ENCODE data around the gene FAM83C. TPM values are rescaled to one million over a fixed set of nuclear protein-coding genes. Genes with fewer than 3 reads are reported as not detected.
A peak's percentile ranks its signal among the peaks of the same experiment; 100 is the strongest.

FAM83C gene
- total and polyA plus RNA-seq, 7 experiments from 2014 or later = not detected

DNA sequence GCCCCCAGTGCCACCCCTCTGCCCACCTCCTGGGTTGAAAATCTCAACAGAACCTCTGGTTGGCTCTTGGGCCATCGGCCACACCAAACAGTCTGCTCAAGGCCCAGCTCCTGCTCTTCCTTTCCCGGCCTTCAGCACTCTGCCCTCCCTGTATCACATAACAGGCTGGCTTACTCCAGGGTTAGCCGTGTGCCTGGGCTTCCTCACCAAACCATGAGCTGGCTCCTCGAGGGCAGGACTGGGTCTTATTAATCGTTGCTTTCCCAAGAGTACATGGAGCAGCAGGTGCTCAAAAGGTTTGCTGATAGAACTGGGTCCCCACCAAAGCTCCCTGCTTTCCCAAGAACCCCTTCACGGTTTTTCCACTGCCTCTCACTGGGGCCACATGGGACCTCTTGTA, 12.7 kb upstream of the FAM83C start:
- Mint-ChIP-seq H3K4me1 (peaks cover 0 to 40% (median 9%) of the 10 kb centered on the region in 7 donors), H3K27ac (peak overlapping the region in 3 of 9 donors; percentile 52 to 72 (median 72)), H3K9me3 (no peaks in the 10 kb centered on the region), H3K36me3 (peaks cover 0 to 6% (median under 1%) of the 10 kb centered on the region in 5 donors), H3K4me3 (no peak overlapping the region), H3K27me3 (no peaks in the 10 kb centered on the region)
- H3K4me1 ChIP-seq (ENCODE audit: control insufficient read depth in 2 of 2, insufficient read depth in 2 of 2, low read length in 2 of 2) = no peaks in the 10 kb centered on the region
- ATAC-seq (no peak), DNase-seq (no peak)
- POLR2A ChIA-PET = interaction anchor here (0.5 kb wide), 1 partner anchor 540 kb away, joined by 3 read pairs; no protein-coding TSS in a partner anchor
- no peaks in the 10 kb centered on the region for H3K27me3 ChIP-seq (ENCODE audit: control insufficient read depth in 2 of 2, insufficient read depth in 2 of 2, low read length in 2 of 2)
- no peaks in the 10 kb centered on the region for H3K9me3 ChIP-seq (ENCODE audit: control insufficient read depth in 2 of 3, low read length in 3 of 3)
- no peak overlapping the region for H3K4me3 ChIP-seq (ENCODE audit: low read length)
- CTCF ChIA-PET = interaction anchor here (0.7 to 1.5 kb wide), 8 partner anchors 10 to 580 kb away, joined by 3 to 7 read pairs (median 4); partner anchors contain the start of gene EDEM2
- intact Hi-C loops (cut with micrococcal nuclease) = loop anchor here (1.0 to 2.0 kb wide), 3 partner anchors 20 to 160 kb away; partner anchors contain the start of gene EIF6 (in 1 of the 2)
- H3K27ac ChIP-seq (ENCODE audit: low read depth, low read length) = no peak overlapping the region
- peaks cover 0 to 19% (median 0%) of the 10 kb centered on the region in 3 experiments for H3K36me3 ChIP-seq (ENCODE audit: control insufficient read depth in 2 of 3, insufficient read depth in 3 of 3, low read length in 3 of 3)

DNA sequence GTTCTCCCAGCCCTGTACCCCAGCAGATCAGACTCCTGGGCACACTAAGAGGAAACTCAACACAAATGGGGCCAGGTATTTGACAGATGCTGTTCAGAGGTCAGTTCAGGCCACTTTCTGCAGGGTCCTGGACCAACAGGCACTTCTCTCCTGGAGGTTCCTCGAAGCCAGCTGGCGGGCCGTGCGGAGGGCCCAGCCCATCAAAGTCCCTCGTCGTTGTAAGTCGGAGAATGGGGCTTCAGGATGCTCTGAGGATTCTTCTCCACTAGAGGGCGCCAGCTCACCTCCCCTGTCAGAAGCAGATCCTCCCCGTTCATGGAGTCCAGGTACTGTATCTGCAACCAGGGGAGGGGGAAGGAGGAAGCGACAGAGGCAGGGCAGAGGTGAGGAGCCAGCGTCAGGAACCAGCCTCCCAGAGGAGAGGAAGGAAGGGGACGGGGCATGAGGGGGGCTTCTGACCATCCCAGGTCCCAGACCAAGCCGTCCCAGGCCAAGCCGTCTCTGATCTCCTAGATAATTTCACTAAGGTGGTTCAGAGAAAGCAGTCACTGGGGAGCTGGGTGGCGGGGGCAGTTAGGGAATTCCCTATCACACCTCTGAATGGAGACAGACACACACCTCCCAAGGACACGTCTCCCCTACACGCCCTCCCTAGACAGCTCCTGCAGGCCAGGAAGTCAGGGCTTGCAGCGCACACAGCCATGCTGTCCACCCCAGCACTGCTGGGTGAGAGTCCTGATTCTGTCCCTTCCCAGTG, 11.7 kb upstream of the FAM83C start:
- ChIA-PET CTCF (interaction anchor here (0.6 to 3.0 kb wide), 13 partner anchors 9 to 247 kb away, joined by 3 to 19 read pairs (median 5); partner anchors contain the start of genes EDEM2 and EIF6), POLR2A (interaction anchor here (0.6 kb wide), 1 partner anchor 51 kb away, joined by 3 read pairs; no protein-coding TSS in a partner anchor)
- intact Hi-C loops (cut with micrococcal nuclease) = loop anchor here (1.0 to 2.0 kb wide), 5 partner anchors 19 to 159 kb away; partner anchors contain the start of gene EIF6 (in 1 of the 2)

DNA sequence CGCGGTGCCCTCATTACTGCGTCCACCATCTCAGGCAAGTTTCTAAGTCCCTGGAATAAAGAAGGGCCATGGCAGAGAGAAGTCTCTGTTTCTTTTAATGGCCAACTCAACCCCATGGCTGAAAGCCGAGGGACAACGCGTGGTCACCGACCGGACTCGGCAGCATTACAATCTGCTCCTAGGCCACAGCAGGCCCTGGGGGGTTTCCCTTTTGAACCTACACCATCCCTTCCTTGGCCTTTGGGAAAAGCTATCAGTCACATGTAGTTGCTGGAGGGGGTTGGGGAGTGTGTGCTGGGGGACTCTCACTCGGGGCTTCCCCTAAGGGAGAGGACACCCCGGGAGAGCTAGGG, 11.1 kb upstream of the FAM83C start:
- peak overlapping the region in 2 of 9 donors; percentile 51 to 69 for H3K27ac Mint-ChIP-seq
- no peak for ATAC-seq
- peaks cover 0 to 5% (median 0%) of the 10 kb centered on the region in 5 donors for H3K36me3 Mint-ChIP-seq
- H3K9me3 Mint-ChIP-seq = no peaks in the 10 kb centered on the region
- CTCF ChIA-PET = interaction anchor here (0.8 to 3.0 kb wide), 5 partner anchors 15 to 143 kb away, joined by 3 to 19 read pairs (median 6); partner anchors contain the start of gene EIF6
- no peak overlapping the region for H3K4me3 ChIP-seq (ENCODE audit: low read length)
- H3K36me3 ChIP-seq (ENCODE audit: control insufficient read depth in 2 of 3, insufficient read depth in 3 of 3, low read length in 3 of 3) = peaks cover 0 to 19% (median 0%) of the 10 kb centered on the region in 3 experiments
- no peaks in the 10 kb centered on the region for H3K27me3 ChIP-seq (ENCODE audit: control insufficient read depth in 2 of 2, insufficient read depth in 2 of 2, low read length in 2 of 2)
- H3K4me1 ChIP-seq (ENCODE audit: control insufficient read depth in 2 of 2, insufficient read depth in 2 of 2, low read length in 2 of 2) = no peaks in the 10 kb centered on the region
- no peak overlapping the region for H3K4me3 Mint-ChIP-seq
- no peaks in the 10 kb centered on the region for H3K27me3 Mint-ChIP-seq
- DNase-seq = no peak
- intact Hi-C loops (cut with micrococcal nuclease) = loop anchor here (1.0 kb wide), 2 partner anchors 26 to 136 kb away; no protein-coding TSS in a partner anchor
- H3K9me3 ChIP-seq (ENCODE audit: control insufficient read depth in 2 of 3, low read length in 3 of 3) = no peaks in the 10 kb centered on the region
- peaks cover 0 to 40% (median 9%) of the 10 kb centered on the region in 7 donors for H3K4me1 Mint-ChIP-seq
- H3K27ac ChIP-seq (ENCODE audit: low read depth, low read length) = no peak overlapping the region
- POLR2A ChIA-PET = interaction anchor here (0.6 kb wide), 1 partner anchor 52 kb away, joined by 3 read pairs; no protein-coding TSS in a partner anchor

More for the DNA sequence above, 11.7 kb upstream of the FAM83C start:
- Mint-ChIP-seq H3K27me3 (no peaks in the 10 kb centered on the region), H3K27ac (peak overlapping the region in 6 of 9 donors; percentile 8 to 78 (median 60)), H3K36me3 (peaks cover 0 to 5% (median 0%) of the 10 kb centered on the region in 5 donors), H3K4me3 (no peak overlapping the region), H3K4me1 (peaks cover 0 to 40% (median 9%) of the 10 kb centered on the region in 7 donors), H3K9me3 (no peaks in the 10 kb centered on the region)
- DNase-seq = peak; percentile 57 to 87 (median 81)
- peak; percentile 96 for ATAC-seq
- H3K27me3 ChIP-seq (ENCODE audit: control insufficient read depth in 2 of 2, insufficient read depth in 2 of 2, low read length in 2 of 2) = no peaks in the 10 kb centered on the region
- H3K4me3 ChIP-seq (ENCODE audit: low read length) = no peak overlapping the region
- peaks cover 0 to 19% (median 0%) of the 10 kb centered on the region in 3 experiments for H3K36me3 ChIP-seq (ENCODE audit: control insufficient read depth in 2 of 3, insufficient read depth in 3 of 3, low read length in 3 of 3)
- H3K27ac ChIP-seq (ENCODE audit: low read depth, low read length) = no peak overlapping the region
- H3K4me1 ChIP-seq (ENCODE audit: control insufficient read depth in 2 of 2, insufficient read depth in 2 of 2, low read length in 2 of 2) = no peaks in the 10 kb centered on the region
- no peaks in the 10 kb centered on the region for H3K9me3 ChIP-seq (ENCODE audit: control insufficient read depth in 2 of 3, low read length in 3 of 3)

DNA sequence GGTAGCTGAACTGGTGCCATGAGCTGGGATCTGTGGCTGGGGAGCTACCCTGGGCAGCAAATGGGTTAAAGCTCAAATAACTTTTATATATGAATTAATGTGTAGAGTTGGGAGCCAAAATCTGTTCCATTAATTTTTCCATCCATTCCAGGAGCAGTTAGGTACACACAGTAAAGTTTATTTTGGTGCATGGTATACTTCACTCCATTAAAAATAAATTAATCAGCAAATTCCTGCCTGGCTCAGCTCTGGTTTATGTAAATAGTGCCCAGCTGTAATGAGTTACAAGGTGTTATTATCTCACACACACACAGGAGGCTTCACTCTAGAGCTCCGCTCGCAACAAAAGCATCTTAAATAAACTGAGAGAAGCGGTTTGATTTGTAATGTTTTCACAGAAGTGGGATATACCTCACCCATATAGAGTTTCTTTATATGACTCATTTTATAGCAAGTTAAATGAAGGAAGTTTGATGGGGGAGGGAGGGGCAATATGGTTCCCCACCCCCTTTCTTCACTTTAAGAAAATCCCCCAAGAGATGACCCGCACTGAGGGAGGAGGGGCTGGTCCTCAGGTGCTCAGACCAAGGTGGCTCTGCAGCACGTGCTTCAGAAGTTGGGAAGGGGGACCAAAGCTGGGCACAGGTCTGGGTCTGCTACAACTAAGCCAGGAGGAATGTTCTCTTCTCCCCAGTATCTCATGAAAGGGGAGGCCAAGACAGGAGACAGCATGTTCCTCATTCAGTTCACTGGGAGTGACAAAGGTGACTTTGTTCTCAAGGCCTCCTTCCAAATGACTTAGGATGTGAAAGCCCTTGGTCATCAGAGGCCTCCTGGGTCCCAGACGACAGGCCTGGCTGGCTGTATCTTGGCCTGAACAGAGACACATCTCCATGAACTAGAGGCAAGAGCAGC, 10.5 kb upstream of the FAM83C start:
- no peak overlapping the region for H3K4me3 ChIP-seq (ENCODE audit: low read length)
- Mint-ChIP-seq H3K9me3 (no peaks in the 10 kb centered on the region), H3K4me3 (no peak overlapping the region), H3K27ac (peak overlapping the region in 2 of 9 donors; percentile 28 to 72), H3K27me3 (no peaks in the 10 kb centered on the region), H3K36me3 (peaks cover 0 to 5% (median 0%) of the 10 kb centered on the region in 5 donors), H3K4me1 (peaks cover 0 to 40% (median 9%) of the 10 kb centered on the region in 7 donors)
- POLR2A ChIA-PET = no interaction called here
- no peaks in the 10 kb centered on the region for H3K4me1 ChIP-seq (ENCODE audit: control insufficient read depth in 2 of 2, insufficient read depth in 2 of 2, low read length in 2 of 2)
- no peaks in the 10 kb centered on the region for H3K9me3 ChIP-seq (ENCODE audit: control insufficient read depth in 2 of 3, low read length in 3 of 3)
- peaks cover 0 to 12% (median 0%) of the 10 kb centered on the region in 3 experiments for H3K36me3 ChIP-seq (ENCODE audit: control insufficient read depth in 2 of 3, insufficient read depth in 3 of 3, low read length in 3 of 3)
- no peaks in the 10 kb centered on the region for H3K27me3 ChIP-seq (ENCODE audit: control insufficient read depth in 2 of 2, insufficient read depth in 2 of 2, low read length in 2 of 2)
- ATAC-seq = no peak
- CTCF ChIA-PET = interaction anchor here (0.8 to 3.0 kb wide), 6 partner anchors 16 to 469 kb away, joined by 3 to 19 read pairs (median 6); partner anchors contain the start of gene EIF6
- no peak overlapping the region for H3K27ac ChIP-seq (ENCODE audit: low read depth, low read length)
- intact Hi-C loops (cut with micrococcal nuclease) = loop anchor here (1.0 kb wide), 2 partner anchors 27 to 137 kb away; no protein-coding TSS in a partner anchor
- DNase-seq = no peak

- H3K4me1 ChIP-seq (ENCODE audit: control insufficient read depth in 2 of 2, insufficient read depth in 2 of 2, low read length in 2 of 2) = no peaks in the 10 kb centered on the region
- no peak overlapping the region for H3K27ac ChIP-seq (ENCODE audit: low read depth, low read length)
- Mint-ChIP-seq H3K27ac (peak overlapping the region in 3 of 9 donors; percentile 12 to 60 (median 59)), H3K27me3 (no peaks in the 10 kb centered on the region), H3K36me3 (peaks cover 0 to 5% (median 0%) of the 10 kb centered on the region in 5 donors), H3K4me3 (no peak overlapping the region), H3K4me1 (peaks cover 0 to 29% (median 9%) of the 10 kb centered on the region in 7 donors), H3K9me3 (no peaks in the 10 kb centered on the region)
- H3K9me3 ChIP-seq (ENCODE audit: control insufficient read depth in 2 of 3, low read length in 3 of 3) = no peaks in the 10 kb centered on the region
- ChIA-PET CTCF (interaction anchor here (1.0 to 3.0 kb wide), 2 partner anchors 145 to 468 kb away, joined by 3 to 19 read pairs; no protein-coding TSS in a partner anchor), POLR2A (interaction anchor here (0.6 kb wide), 1 partner anchor 217 kb away, joined by 3 read pairs; no protein-coding TSS in a partner anchor)
- no peak overlapping the region for H3K4me3 ChIP-seq (ENCODE audit: low read length)
- intact Hi-C loops (cut with micrococcal nuclease) = no loop called here
- no peaks in the 10 kb centered on the region for H3K27me3 ChIP-seq (ENCODE audit: control insufficient read depth in 2 of 2, insufficient read depth in 2 of 2, low read length in 2 of 2)
- no peak for ATAC-seq
- DNase-seq = no peak
- H3K36me3 ChIP-seq (ENCODE audit: control insufficient read depth in 2 of 3, insufficient read depth in 3 of 3, low read length in 3 of 3) = peaks cover 0 to 10% (median 0%) of the 10 kb centered on the region in 3 experiments
Observed at GRCh38 chr20:35301426-35301825, 9.2 kb upstream of the FAM83C start.
